Measurements from ENCODE around the gene ZNF879.

- no peak for TF ChIP-seq CTCF (optimal IDR thresholded peaks at IDR 0.05 in 1 of 3, IDR thresholded peaks at IDR 0.05 in 1 of 3, conservative IDR thresholded peaks at IDR 0.05 in 1 of 3; ENCODE audit: extremely low read depth in 1 of 3, insufficient read depth in 2 of 3, low read length in 3 of 3)
- no peak for TF ChIP-seq EZH2 (IDR thresholded peaks at IDR 0.05; ENCODE audit: low read length)
These were observed 30.3 kb upstream of the ZNF879 start for GRCh38 chr5:178993236-178993765.
